ENCODE results near the gene RNF2.

- TF ChIP-seq GATA3 (IDR thresholded peaks at IDR 0.05; ENCODE audit: low read depth, low read length) (no peak), GATA2 (IDR thresholded peaks at IDR 0.05; ENCODE audit: low read depth, low read length) (no peak)
Observed at GRCh38 chr1:185080422-185080821, 35.1 kb downstream of the RNF2 start.

All from SH-SY5Y (cell line).